ENCODE results near the gene CLEC11A.

Gene CLEC11A

GRCh38 chr19:50713556-50714236 lies 9.5 kb upstream of the CLEC11A start:
- H3K4me3 ChIP-seq (ENCODE audit: low read length) = no peak overlapping the region
- no peak overlapping the region for H3K27ac ChIP-seq (ENCODE audit: low read depth, low read length)
- no peaks in the 10 kb centered on the region for H3K9me2 ChIP-seq (replicated peaks; ENCODE audit: control insufficient read depth, low read length)
- H3K36me3 ChIP-seq (ENCODE audit: control insufficient read depth, low read length) = no peaks in the 10 kb centered on the region
- H3K4me2 ChIP-seq (ENCODE audit: low read length) = no peak overlapping the region
- peaks cover 13% of the 10 kb centered on the region for H3K27me3 ChIP-seq (ENCODE audit: control insufficient read depth, low read length)
- TF ChIP-seq CTCF (IDR thresholded peaks at IDR 0.05; ENCODE audit: low read depth, low read length, poor library complexity, severe bottlenecking) (no peak), EZH2phosphoT487 (IDR thresholded peaks at IDR 0.05; ENCODE audit: borderline replicate concordance, low read length) (no peak)
- no peaks in the 10 kb centered on the region for H3K9me3 ChIP-seq (ENCODE audit: control insufficient read depth, insufficient read depth, low read length)
- H3F3A ChIP-seq (ENCODE audit: control insufficient read depth, insufficient read depth) = no peaks in the 10 kb centered on the region
- H3K4me1 ChIP-seq (ENCODE audit: control insufficient read depth, low read length) = peaks cover 12% of the 10 kb centered on the region
- H3K79me2 ChIP-seq (ENCODE audit: control insufficient read depth, low read length) = no peaks in the 10 kb centered on the region
- no peaks in the 10 kb centered on the region for H4K20me1 ChIP-seq (ENCODE audit: control insufficient read depth, insufficient read depth, low read depth, low read length)

- Histone ChIP-seq H3K27ac (ENCODE audit: low read depth, low read length) (no peak overlapping the region), H3K27me3 (ENCODE audit: control insufficient read depth, low read length) (peaks cover 13% of the 10 kb centered on the region), H3K36me3 (ENCODE audit: control insufficient read depth, low read length) (no peaks in the 10 kb centered on the region), H3K4me3 (ENCODE audit: low read length) (no peak overlapping the region), H3K79me2 (ENCODE audit: control insufficient read depth, low read length) (no peaks in the 10 kb centered on the region), H3K4me1 (ENCODE audit: control insufficient read depth, low read length) (peaks cover 18% of the 10 kb centered on the region), H3F3A (ENCODE audit: control insufficient read depth, insufficient read depth) (no peaks in the 10 kb centered on the region), H3K4me2 (ENCODE audit: low read length) (no peak overlapping the region), H3K9me3 (ENCODE audit: control insufficient read depth, insufficient read depth, low read length) (no peaks in the 10 kb centered on the region), H4K20me1 (ENCODE audit: control insufficient read depth, insufficient read depth, low read depth, low read length) (no peaks in the 10 kb centered on the region), H3K9me2 (replicated peaks; ENCODE audit: control insufficient read depth, low read length) (no peaks in the 10 kb centered on the region)
- TF ChIP-seq CTCF (IDR thresholded peaks at IDR 0.05; ENCODE audit: low read depth, low read length, poor library complexity, severe bottlenecking) (no peak), EZH2phosphoT487 (IDR thresholded peaks at IDR 0.05; ENCODE audit: borderline replicate concordance, low read length) (no peak)
Observed at GRCh38 chr19:50716178-50717025, 6.8 kb upstream of the CLEC11A start.

GRCh38 chr19:50717026-50717723 lies 6.0 kb upstream of the CLEC11A start:
- no peaks in the 10 kb centered on the region for H3K36me3 ChIP-seq (ENCODE audit: control insufficient read depth, low read length)
- no peak overlapping the region for H3K4me3 ChIP-seq (ENCODE audit: low read length)
- H3K9me2 ChIP-seq (replicated peaks; ENCODE audit: control insufficient read depth, low read length) = no peaks in the 10 kb centered on the region
- H3K79me2 ChIP-seq (ENCODE audit: control insufficient read depth, low read length) = no peaks in the 10 kb centered on the region
- H3K4me1 ChIP-seq (ENCODE audit: control insufficient read depth, low read length) = peaks cover 18% of the 10 kb centered on the region
- H3K9me3 ChIP-seq (ENCODE audit: control insufficient read depth, insufficient read depth, low read length) = no peaks in the 10 kb centered on the region
- no peak overlapping the region for H3K4me2 ChIP-seq (ENCODE audit: low read length)
- H3K27me3 ChIP-seq (ENCODE audit: control insufficient read depth, low read length) = peaks cover 13% of the 10 kb centered on the region
- H3F3A ChIP-seq (ENCODE audit: control insufficient read depth, insufficient read depth) = no peaks in the 10 kb centered on the region
- no peak for TF ChIP-seq CTCF (IDR thresholded peaks at IDR 0.05; ENCODE audit: low read depth, low read length, poor library complexity, severe bottlenecking)
- no peak for TF ChIP-seq EZH2phosphoT487 (IDR thresholded peaks at IDR 0.05; ENCODE audit: borderline replicate concordance, low read length)
- H3K27ac ChIP-seq (ENCODE audit: low read depth, low read length) = no peak overlapping the region
- H4K20me1 ChIP-seq (ENCODE audit: control insufficient read depth, insufficient read depth, low read depth, low read length) = no peaks in the 10 kb centered on the region
